Stimulated activated CD8-positive, alpha-beta memory T cell treated with anti-CD3 and anti-CD28 coated beads, Interleukin-15, amount 100 ng/mL, for 48 hours (primary cell): ENCODE data around the gene RPN1.
"Not testable (repeated sequence)": the region's sequence is repeated elsewhere in the genome, so short reads cannot be mapped to it uniquely, and the experiment has no call there.

Experiments used
- DNase-seq, 2 donors: peaks; one replicate each; pipeline ENCODE4 v3.0.0-alpha.2; 2020; ENCODE audit warnings: low read depth in 2 of 2

Gene RPN1

GRCh38 chr3:128609294-128609693, 41.3 kb downstream of the RPN1 start:
- no peak for DNase-seq

GRCh38 chr3:128607710-128608048, 42.9 kb downstream of the RPN1 start:
- DNase-seq = no peak

DNA sequence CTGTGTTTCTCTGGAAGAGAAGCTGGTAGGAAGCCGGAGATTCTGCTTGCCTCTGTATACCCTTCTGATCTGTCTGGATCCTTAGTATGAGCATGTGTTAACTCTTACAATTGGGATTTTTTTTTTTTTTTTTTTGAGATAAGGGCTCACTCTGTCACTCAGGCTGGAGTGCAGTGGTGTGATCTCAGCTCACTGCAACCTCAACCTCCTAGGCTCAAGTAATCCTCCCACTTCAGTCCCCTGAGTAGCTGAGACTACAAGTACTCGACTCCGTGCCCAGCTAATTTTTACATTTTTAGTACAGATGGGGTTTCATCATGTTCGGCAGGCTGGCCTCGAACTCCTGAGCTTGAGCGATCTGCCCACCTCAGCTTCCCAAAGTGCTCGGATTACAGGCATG, 44.5 kb downstream of the RPN1 start:
- DNase-seq = no peak

- no peak for DNase-seq
These were observed 45.2 kb downstream of the RPN1 start for GRCh38 chr3:128605091-128606046.

GRCh38 chr3:128603811-128604775, 46.5 kb downstream of the RPN1 start:
- no peak for DNase-seq

DNA sequence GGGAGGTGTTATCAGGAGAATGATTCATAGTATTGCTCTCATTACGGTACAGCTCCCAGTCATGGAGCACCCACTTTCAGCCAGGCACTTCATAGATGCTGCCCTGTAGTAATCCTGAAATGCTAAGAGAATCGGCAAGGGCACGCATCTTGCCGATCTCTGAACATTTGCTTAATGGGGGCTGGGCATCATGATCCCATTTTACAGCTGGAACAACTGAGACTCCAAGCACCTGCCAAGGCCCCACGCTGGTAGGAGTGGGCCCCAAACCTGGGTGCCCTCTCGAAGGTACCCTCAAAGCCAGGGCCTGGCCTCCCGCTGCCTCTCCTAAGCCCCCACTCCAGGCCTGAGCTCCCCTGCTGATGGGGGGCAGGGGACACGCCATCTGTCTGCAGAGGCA, 47.3 kb downstream of the RPN1 start:
- no peak for DNase-seq

DNA sequence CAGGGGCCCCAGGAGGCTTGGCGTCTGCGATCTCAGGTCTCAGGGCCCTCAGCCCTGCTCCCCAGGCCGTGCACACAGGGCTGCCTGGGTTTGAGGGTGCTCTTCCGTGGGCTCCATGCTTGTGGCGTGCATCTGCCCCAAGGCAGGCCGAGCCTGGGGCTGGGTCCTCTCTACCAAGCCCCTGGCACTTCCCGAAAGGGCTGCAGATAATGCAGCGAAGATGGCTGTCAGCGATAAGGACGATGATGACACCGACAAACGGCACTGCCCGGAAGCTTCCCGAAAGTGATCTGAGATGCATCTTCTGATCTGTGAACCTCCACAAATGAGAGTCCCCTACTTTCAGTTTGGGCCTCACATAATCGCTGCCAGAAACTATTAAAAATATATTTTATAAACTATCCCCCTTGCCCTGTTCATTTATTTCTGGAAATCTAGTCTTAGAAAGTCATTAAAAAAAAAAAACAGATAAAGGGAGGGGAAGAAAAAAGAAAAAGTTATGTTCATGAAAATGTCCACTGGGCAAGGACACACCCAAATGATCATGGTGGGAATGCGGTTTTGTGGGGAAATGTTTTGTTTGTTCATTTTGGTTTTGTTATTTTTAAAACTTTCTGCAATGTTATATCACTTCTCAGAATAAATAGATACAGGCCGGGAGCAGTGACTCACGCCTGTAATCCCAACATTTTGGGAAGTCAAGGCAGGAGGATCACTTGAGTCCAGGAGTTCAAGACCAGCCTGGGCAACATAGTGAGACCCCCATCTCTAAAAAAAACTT, 51.5 kb downstream of the RPN1 start:
- no peak for DNase-seq

DNA sequence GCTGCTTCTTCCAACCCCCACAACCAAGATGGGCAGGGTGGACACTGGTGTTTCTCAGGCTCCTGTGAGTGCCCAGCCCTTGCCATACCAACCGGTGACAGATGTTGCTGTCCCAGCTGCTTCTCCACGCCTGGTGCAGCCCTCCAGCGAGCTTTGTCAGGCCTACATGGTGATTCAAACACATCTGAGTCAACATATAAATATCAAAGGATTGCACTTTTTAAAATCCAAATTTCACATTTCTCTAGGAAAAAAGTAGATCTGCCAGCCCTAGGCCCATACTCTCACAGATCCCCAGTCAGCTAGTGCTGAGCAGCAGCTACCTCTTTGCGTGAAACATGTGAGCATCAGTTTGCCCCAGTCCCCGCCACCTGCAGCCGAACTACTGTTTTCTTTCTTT, 52.7 kb downstream of the RPN1 start:
- DNase-seq = no peak

DNA sequence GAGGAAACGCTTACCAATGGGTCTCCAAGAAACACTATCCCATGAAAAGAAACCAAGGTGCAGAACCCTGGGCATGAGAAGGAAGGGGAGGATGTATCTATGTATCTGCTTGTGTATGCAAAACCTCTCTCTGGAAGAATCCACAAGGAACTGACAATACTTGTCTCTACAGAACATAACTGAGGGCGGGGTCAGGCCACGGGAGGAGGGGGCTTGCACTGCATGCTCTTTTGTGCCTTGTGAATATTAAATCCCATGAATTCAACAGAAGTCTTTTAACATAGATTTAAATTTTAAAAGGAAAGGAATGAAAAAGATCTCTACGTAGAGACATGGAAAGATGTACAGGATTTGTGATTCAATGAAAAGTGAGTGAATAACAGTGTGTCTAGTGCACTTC, 57.8 kb downstream of the RPN1 start:
- DNase-seq = no peak

- DNase-seq = no peak
These were observed 58.7 kb downstream of the RPN1 start for GRCh38 chr3:128591738-128592426.

DNA sequence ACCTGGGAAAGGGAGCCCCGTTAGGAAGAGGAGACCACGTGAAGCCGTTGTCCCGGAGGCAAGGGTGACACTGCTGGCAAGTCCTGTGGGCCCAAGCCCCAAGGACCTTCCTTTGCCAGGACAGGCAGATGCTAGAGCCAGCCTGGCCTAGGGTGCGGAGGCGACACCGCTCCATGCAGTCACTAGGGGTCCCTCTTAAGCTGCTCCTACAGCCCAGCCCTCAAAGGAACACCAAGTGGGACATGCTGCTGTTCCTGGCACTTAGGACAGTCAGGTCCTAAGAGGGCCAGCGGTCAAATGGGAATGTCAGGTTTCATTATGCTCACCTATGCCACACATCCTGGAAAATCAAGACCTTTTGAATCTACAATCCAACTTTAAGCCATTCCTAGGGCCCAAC, 59.7 kb downstream of the RPN1 start:
- no peak for DNase-seq

DNA sequence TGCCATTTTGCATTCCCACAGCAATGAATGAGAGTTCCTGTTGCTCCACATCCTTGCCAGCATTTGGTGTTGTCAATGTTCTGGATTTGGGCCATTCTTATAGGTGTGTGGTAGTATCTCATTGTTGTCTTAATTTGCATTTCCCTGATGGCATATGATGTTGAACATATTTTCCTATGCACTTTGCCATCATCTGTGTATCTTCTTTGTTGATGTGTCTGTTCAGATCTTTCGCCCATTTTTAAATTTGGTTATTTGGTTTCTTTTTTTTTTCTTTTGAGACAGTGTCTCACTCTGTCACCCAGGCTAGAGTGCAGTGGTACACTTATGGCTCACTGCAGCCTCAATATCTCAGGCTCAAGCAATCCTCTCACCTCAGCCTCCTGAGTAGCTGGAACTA, 60.6 kb downstream of the RPN1 start:
- DNase-seq = not testable (repeated sequence)

DNA sequence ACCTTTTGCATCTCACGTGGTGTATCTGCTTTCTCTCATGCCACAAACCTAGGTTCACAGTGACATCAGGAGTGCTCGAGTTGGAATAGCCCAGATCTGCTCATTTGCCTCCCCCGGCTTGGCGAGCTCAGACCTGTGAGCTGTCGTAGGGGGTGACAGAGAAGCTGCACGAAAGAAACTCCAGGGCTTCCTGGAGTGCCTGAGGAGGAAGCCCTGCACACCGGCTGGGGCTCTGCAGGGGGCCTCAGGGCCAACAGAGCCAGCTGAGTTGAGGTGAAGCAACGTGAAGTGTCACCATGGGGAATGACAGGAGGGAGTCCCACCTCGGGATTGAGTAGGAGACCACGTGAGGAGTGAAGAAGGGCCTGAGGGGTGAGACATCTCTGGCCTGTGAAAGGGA, 62.5 kb downstream of the RPN1 start:
- no peak for DNase-seq

DNA sequence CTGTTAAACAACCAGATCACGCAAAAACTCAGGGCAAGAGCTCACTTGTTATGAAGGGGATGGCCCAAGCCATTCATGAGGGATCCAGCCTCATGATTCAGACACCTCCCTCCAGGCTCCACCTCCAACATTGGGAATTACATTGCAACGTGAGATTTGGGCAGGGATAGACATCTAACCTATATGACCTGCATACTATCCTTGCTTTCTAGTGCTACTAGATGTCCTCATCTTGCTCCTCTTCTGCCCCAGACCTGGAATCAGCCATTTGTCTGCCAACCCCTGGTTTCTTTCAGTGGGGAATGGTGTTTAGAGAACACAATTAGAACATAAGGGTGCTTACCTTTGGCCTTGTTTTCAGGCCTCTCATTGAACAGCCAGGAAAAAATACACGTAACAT, 63.2 kb downstream of the RPN1 start:
- DNase-seq = no peak

DNA sequence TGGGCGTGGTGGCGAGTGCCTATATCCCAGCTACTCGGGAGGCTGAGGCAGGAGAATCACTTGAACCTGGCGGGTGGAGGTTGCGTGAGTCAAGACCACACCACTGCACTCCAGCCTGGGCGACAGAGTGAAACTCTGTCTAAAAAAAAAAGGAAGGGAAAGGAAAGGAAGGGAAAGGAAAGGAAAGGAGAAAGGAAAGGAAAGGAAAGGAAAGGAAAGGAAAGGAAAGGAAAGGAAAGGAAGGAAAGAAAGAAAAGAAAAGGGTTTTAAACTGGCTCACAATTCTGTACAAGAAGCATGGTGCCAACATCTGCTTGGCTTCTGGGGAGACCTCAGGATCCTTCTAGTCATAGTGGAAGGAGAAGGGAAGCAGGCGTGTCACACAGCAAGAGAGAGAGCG, 63.7 kb downstream of the RPN1 start:
- not testable (repeated sequence) for DNase-seq

GRCh38 chr3:128586391-128586790, 64.2 kb downstream of the RPN1 start:
- DNase-seq = not testable (repeated sequence)

DNA sequence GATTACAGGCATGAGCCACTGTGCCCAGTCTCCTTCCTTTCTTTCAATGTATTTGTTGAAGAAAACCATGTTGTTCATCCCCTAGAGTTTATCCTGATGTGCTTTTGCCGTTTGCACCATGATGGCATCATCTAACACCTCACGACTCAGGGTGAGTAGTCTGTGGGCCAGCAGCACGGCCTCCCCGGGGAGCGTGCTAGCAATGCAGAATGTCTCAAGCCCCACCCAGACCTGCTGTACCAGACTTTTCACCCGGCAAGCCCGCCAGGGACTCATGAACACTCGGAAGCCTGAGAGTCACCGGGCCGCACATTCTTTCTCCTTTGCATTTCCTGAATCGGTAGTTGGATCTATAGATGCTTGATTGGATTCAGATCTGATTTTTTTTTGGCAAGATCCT, 64.6 kb downstream of the RPN1 start:
- no peak for DNase-seq

DNA sequence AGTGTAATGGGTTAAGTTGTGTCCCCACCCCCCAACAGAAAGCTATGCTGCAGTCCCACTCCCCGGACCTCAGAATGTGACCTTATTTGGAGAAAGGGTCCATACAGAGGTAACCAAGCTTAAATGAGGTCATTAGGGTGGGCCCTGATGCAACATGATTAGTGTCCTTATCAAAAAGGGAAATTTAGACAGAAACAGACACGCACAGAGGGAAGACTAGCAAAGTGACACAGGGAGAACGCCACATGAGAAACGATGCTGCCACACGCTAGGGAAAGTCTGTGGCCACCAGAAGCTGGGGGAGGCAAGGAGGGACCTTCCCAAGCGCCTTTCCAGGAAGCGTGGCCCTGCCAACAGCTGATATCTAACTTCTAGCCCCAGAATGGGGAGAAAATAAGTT, 65.4 kb downstream of the RPN1 start:
- no peak for DNase-seq

GRCh38 chr3:128584412-128585020, 66.1 kb downstream of the RPN1 start:
- DNase-seq = peak in 1 of 2 donors; percentile 40

DNA sequence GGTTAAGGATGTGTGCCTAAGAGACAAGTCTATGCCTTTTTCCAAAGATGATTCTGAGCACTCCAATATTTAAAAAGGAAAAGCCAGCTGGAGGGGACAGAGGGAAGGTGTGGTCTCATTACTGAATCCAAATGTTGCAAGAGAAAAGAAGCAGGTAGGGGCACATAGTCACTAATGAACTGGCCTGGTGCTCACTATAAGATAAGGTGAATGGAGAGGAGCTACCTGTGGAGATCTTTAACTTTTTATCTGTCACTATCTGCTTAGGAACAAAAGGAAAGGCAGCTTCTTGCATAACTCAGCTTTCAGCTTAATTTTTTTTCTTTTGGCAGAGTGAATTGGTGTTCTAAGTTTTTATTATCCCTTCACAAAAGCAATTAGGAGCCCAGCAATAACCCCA, 69.1 kb downstream of the RPN1 start:
- DNase-seq = no peak

- no peak for DNase-seq
These were observed 70.7 kb downstream of the RPN1 start for GRCh38 chr3:128579927-128580326.
